Measurements from ENCODE around the gene ECSCR. TPM values are rescaled to one million over a fixed set of nuclear protein-coding genes. Genes with fewer than 3 reads are reported as not detected.

Gene ECSCR
- total RNA-seq, 1 donor from 2014 or later, result not detected

GRCh38 chr5:139406963-139407362, 55.6 kb downstream of the ECSCR start:
- Mint-ChIP-seq H3K27me3 (ENCODE audit: insufficient read depth, low read depth) (no peaks in the 10 kb centered on the region), H3K36me3 (no peaks in the 10 kb centered on the region)
- no peak for DNase-seq (ENCODE audit: low spot score)

DNA sequence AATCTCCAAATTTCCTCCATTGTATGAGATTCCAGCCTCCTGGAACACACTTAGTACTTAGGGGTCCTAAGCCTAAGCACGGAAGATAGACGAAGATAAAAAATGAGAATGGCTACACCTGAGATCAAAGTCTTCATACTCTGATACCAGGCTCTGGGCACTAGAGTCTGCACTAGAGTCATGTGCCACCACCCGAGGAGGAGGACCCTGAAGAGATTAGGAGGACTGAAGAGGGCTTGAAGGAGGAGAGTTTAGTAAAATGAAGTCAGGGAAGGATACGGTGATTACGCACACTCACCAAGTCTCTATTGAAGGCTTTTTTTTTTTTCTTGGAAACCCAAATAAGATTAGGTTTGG, 58.1 kb downstream of the ECSCR start:
- peak overlapping the region; percentile 95 for H3K4me3 Mint-ChIP-seq
- Histone ChIP-seq H3K4me2 (peak overlapping the region; percentile 83), H3K79me2 (ENCODE audit: low read depth) (no peaks in the 10 kb centered on the region), H3K27me3 (no peaks in the 10 kb centered on the region), H4K20me1 (ENCODE audit: low read depth) (no peaks in the 10 kb centered on the region), H2AFZ (replicated peaks) (peak overlapping the region; percentile 88), H3K9ac (no peak overlapping the region), H3F3A (ENCODE audit: low read depth) (peaks cover 24% of the 10 kb centered on the region), H3K36me3 (no peaks in the 10 kb centered on the region), H3K4me3 (peak overlapping the region; percentile 59), H3K27ac (peak overlapping the region; percentile 86), H3K9me3 (ENCODE audit: low read depth) (no peaks in the 10 kb centered on the region), H3K4me1 (peaks cover 6% of the 10 kb centered on the region)
- peaks cover 29% of the 10 kb centered on the region for H3K4me1 Mint-ChIP-seq
- H3K36me3 Mint-ChIP-seq, result peaks cover 1% of the 10 kb centered on the region
- no peaks in the 10 kb centered on the region for H3K9me3 Mint-ChIP-seq
- TF ChIP-seq EZH2phosphoT487 (IDR thresholded peaks at IDR 0.05) (no peak), EZH2 (IDR thresholded peaks at IDR 0.05) (no peak)
- TF ChIP-seq, protein P1, sequence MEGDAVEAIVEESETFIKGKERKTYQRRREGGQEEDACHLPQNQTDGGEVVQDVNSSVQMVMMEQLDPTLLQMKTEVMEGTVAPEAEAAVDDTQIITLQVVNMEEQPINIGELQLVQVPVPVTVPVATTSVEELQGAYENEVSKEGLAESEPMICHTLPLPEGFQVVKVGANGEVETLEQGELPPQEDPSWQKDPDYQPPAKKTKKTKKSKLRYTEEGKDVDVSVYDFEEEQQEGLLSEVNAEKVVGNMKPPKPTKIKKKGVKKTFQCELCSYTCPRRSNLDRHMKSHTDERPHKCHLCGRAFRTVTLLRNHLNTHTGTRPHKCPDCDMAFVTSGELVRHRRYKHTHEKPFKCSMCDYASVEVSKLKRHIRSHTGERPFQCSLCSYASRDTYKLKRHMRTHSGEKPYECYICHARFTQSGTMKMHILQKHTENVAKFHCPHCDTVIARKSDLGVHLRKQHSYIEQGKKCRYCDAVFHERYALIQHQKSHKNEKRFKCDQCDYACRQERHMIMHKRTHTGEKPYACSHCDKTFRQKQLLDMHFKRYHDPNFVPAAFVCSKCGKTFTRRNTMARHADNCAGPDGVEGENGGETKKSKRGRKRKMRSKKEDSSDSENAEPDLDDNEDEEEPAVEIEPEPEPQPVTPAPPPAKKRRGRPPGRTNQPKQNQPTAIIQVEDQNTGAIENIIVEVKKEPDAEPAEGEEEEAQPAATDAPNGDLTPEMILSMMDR (IDR thresholded peaks at IDR 0.05), result no peak
- H3K27me3 Mint-ChIP-seq (ENCODE audit: insufficient read depth, low read depth), result no peaks in the 10 kb centered on the region
- no peak for DNase-seq (ENCODE audit: low spot score)
- H3K27ac Mint-ChIP-seq, result peak overlapping the region; percentile 100

More at GRCh38 chr5:139406963-139407362, 55.6 kb downstream of the ECSCR start:
- Histone ChIP-seq H3K79me2 (ENCODE audit: low read depth) (no peaks in the 10 kb centered on the region), H3K27ac (no peak overlapping the region), H3K36me3 (no peaks in the 10 kb centered on the region), H3K4me2 (no peak overlapping the region), H4K20me1 (ENCODE audit: low read depth) (no peaks in the 10 kb centered on the region), H2AFZ (replicated peaks) (no peak overlapping the region), H3K27me3 (no peaks in the 10 kb centered on the region), H3K4me1 (peaks cover 6% of the 10 kb centered on the region), H3F3A (ENCODE audit: low read depth) (peaks cover 31% of the 10 kb centered on the region), H3K9me3 (ENCODE audit: low read depth) (no peaks in the 10 kb centered on the region), H3K9ac (no peak overlapping the region), H3K4me3 (no peak overlapping the region)
- Mint-ChIP-seq H3K4me1 (peaks cover 29% of the 10 kb centered on the region), H3K9me3 (no peaks in the 10 kb centered on the region), H3K27ac (no peak overlapping the region), H3K4me3 (no peak overlapping the region)
- TF ChIP-seq, protein P1 (IDR thresholded peaks at IDR 0.05), result no peak
- TF ChIP-seq EZH2 (IDR thresholded peaks at IDR 0.05), result no peak
- no peak for TF ChIP-seq EZH2phosphoT487 (IDR thresholded peaks at IDR 0.05)

- H3K9me3 ChIP-seq (ENCODE audit: low read depth), result no peaks in the 10 kb centered on the region
These were observed 58.6 kb downstream of the ECSCR start, which contains the start of gene SPATA24 for GRCh38 chr5:139403787-139404483. Gene SPATA24, minus strand, starts transcription at chr5:139404089. Its CDS starts 29 bp downstream, at chr5:139404060.

More at GRCh38 chr5:139403787-139404483, 58.6 kb downstream of the ECSCR start, which contains the start of gene SPATA24:
- Histone ChIP-seq H4K20me1 (ENCODE audit: low read depth) (no peaks in the 10 kb centered on the region), H3K9ac (peak within 1 kb of the TSS; percentile 35), H3K4me1 (peaks cover 6% of the 10 kb centered on the region), H2AFZ (replicated peaks) (peak within 1 kb of the TSS; percentile 88), H3K36me3 (no peaks in the 10 kb centered on the region), H3K4me2 (peak within 1 kb of the TSS; percentile 83), H3K79me2 (ENCODE audit: low read depth) (no peaks in the 10 kb centered on the region), H3K27ac (peak within 1 kb of the TSS; percentile 86), H3K27me3 (no peaks in the 10 kb centered on the region), H3K4me3 (peak within 1 kb of the TSS; percentile 59), H3F3A (ENCODE audit: low read depth) (peaks cover 24% of the 10 kb centered on the region)
- peak; percentile 99 for DNase-seq (ENCODE audit: low spot score)
- H3K36me3 Mint-ChIP-seq, result peaks cover 1% of the 10 kb centered on the region
- peak within 1 kb of the TSS; percentile 95 for H3K4me3 Mint-ChIP-seq
- H3K27ac Mint-ChIP-seq, result peak within 1 kb of the TSS; percentile 100
- TF ChIP-seq, protein P1 (IDR thresholded peaks at IDR 0.05), result no peak
- TF ChIP-seq EZH2 (IDR thresholded peaks at IDR 0.05), result no peak
- TF ChIP-seq EZH2phosphoT487 (IDR thresholded peaks at IDR 0.05), result no peak
- H3K9me3 Mint-ChIP-seq, result no peaks in the 10 kb centered on the region
- no peaks in the 10 kb centered on the region for H3K27me3 Mint-ChIP-seq (ENCODE audit: insufficient read depth, low read depth)
- H3K4me1 Mint-ChIP-seq, result peaks cover 29% of the 10 kb centered on the region

Measured in neural progenitor cell (in vitro differentiated cells).